NCI-H82 (cell line): ENCODE results near the gene PPP4R1.

Experiments
- DNase-seq: peaks from one replicate; lab custom pipeline; 2025; lab: John Stamatoyannopoulos, UW

Gene PPP4R1

GRCh38 chr18:9587924-9588323, 26.4 kb downstream of the PPP4R1 start:
- no peak for DNase-seq

- DNase-seq, result no peak
These were observed 27.5 kb downstream of the PPP4R1 start for GRCh38 chr18:9586814-9587213.

GRCh38 chr18:9581667-9582066, 32.7 kb downstream of the PPP4R1 start:
- no peak for DNase-seq

GRCh38 chr18:9578306-9578705, 36.1 kb downstream of the PPP4R1 start:
- no peak for DNase-seq

- DNase-seq, result no peak
These were observed 37.0 kb downstream of the PPP4R1 start for GRCh38 chr18:9577361-9577760.

- DNase-seq, result peak; percentile 91
These were observed 38.8 kb downstream of the PPP4R1 start for GRCh38 chr18:9575558-9575957.

GRCh38 chr18:9574473-9575115, 39.8 kb downstream of the PPP4R1 start:
- no peak for DNase-seq

- DNase-seq, result no peak
These were observed 42.8 kb downstream of the PPP4R1 start for GRCh38 chr18:9571546-9571945.

- no peak for DNase-seq
These were observed 44.1 kb downstream of the PPP4R1 start for GRCh38 chr18:9570255-9570654.

- no peak for DNase-seq
These were observed 45.2 kb downstream of the PPP4R1 start for GRCh38 chr18:9569178-9569577.

- no peak for DNase-seq
These were observed 46.2 kb downstream of the PPP4R1 start for GRCh38 chr18:9568186-9568585.

- DNase-seq, result no peak
These were observed 49.0 kb downstream of the PPP4R1 start for GRCh38 chr18:9565407-9565806.

- no peak for DNase-seq
These were observed 51.0 kb downstream of the PPP4R1 start for GRCh38 chr18:9563331-9563730.

GRCh38 chr18:9562584-9562983, 51.8 kb downstream of the PPP4R1 start:
- DNase-seq, result no peak

GRCh38 chr18:9561759-9562158, 52.6 kb downstream of the PPP4R1 start:
- no peak for DNase-seq

- no peak for DNase-seq
These were observed 55.1 kb downstream of the PPP4R1 start for GRCh38 chr18:9559253-9559652.

- no peak for DNase-seq
These were observed 55.8 kb downstream of the PPP4R1 start for GRCh38 chr18:9558387-9559064.

GRCh38 chr18:9557250-9557943, 57.0 kb downstream of the PPP4R1 start:
- DNase-seq, result no peak

GRCh38 chr18:9552616-9553015, 61.7 kb downstream of the PPP4R1 start:
- DNase-seq, result no peak

- DNase-seq, result no peak
These were observed 62.2 kb downstream of the PPP4R1 start for GRCh38 chr18:9552191-9552590.

GRCh38 chr18:9550429-9550828, 63.9 kb downstream of the PPP4R1 start:
- no peak for DNase-seq

GRCh38 chr18:9549405-9549804, 65.0 kb downstream of the PPP4R1 start:
- DNase-seq, result peak; percentile 7

GRCh38 chr18:9547782-9548181, 66.6 kb downstream of the PPP4R1 start:
- DNase-seq, result no peak
